Effector memory CD8-positive, alpha-beta T cell (primary cell): ENCODE results near the gene SKP1.

Experiments used
- ATAC-seq: fragments of 150-1000 bp; cut with Tn5 transposase; replicated peaks from 2 replicates; pipeline ENCODE4 v1.10.0; 2021; ENCODE audit warnings: mild to moderate bottlenecking, moderate library complexity
- DNase-seq, 3 experiments: peaks; one replicate each; pipeline ENCODE4 v3.0.0; 2021
- H3K27ac Mint-ChIP-seq, 2 donors: one replicate each; pipeline ENCODE4 v1.8.0; 2022; ENCODE audit warnings: mild to moderate bottlenecking in 2 of 2, mixed read lengths in 2 of 2, moderate library complexity in 2 of 2
- H3K27me3 Mint-ChIP-seq, 2 donors: one replicate each; pipeline ENCODE4 v1.8.0; 2022; ENCODE audit warnings: mixed read lengths in 2 of 2
- H3K36me3 Mint-ChIP-seq: one replicate; pipeline ENCODE4 v1.8.0; 2022; ENCODE audit warnings: mild to moderate bottlenecking, moderate library complexity, mixed read lengths; ENCODE audit not compliant: insufficient read depth
- H3K4me1 Mint-ChIP-seq, 2 donors: one replicate each; pipeline ENCODE4 v1.8.0; 2022; ENCODE audit warnings: low read depth in 2 of 2, mixed read lengths in 2 of 2
- H3K4me3 Mint-ChIP-seq, 2 donors: one replicate each; pipeline ENCODE4 v1.8.0; 2022; ENCODE audit warnings: mild to moderate bottlenecking in 2 of 2, mixed read lengths in 2 of 2, moderate library complexity in 2 of 2
- H3K9me3 Mint-ChIP-seq, 2 donors: one replicate each; pipeline ENCODE4 v1.8.0; 2022; ENCODE audit warnings: mixed read lengths in 2 of 2

SKP1 gene

GRCh38 chr5:134143944-134144941 lies 32.5 kb downstream of the SKP1 start:
- Mint-ChIP-seq H3K4me1 (peaks cover 42 to 46% of the 10 kb centered on the region in 2 donors), H3K27me3 (no peaks in the 10 kb centered on the region), H3K9me3 (no peaks in the 10 kb centered on the region), H3K27ac (peak overlapping the region; percentile 85 to 99), H3K36me3 (peaks cover 100% of the 10 kb centered on the region), H3K4me3 (peak overlapping the region; percentile 30 to 57)
- ATAC-seq (no peak), DNase-seq (peak in 1 of 3 experiments; percentile 2)

- Mint-ChIP-seq H3K27me3 (no peaks in the 10 kb centered on the region), H3K4me3 (no peak overlapping the region), H3K36me3 (peaks cover 100% of the 10 kb centered on the region), H3K4me1 (peaks cover 48 to 50% of the 10 kb centered on the region in 2 donors), H3K27ac (peak overlapping the region in 1 of 2 donors; percentile 99), H3K9me3 (no peaks in the 10 kb centered on the region)
- peak in 1 of 3 experiments; percentile 1 for DNase-seq
- no peak for ATAC-seq
Measured at GRCh38 chr5:134143431-134143830, 33.3 kb downstream of the SKP1 start.

- ATAC-seq (no peak), DNase-seq (peak in 2 of 3 experiments; percentile 0 to 2)
- Mint-ChIP-seq H3K4me3 (peak overlapping the region in 1 of 2 donors; percentile 42), H3K27ac (peak overlapping the region in 1 of 2 donors; percentile 99), H3K27me3 (no peaks in the 10 kb centered on the region), H3K4me1 (peaks cover 51 to 55% of the 10 kb centered on the region in 2 donors), H3K9me3 (no peaks in the 10 kb centered on the region), H3K36me3 (peaks cover 100% of the 10 kb centered on the region)
Measured at GRCh38 chr5:134142806-134143205, 33.9 kb downstream of the SKP1 start.

GRCh38 chr5:134142052-134142451 lies 34.7 kb downstream of the SKP1 start:
- H3K36me3 Mint-ChIP-seq, result peaks cover 100% of the 10 kb centered on the region
- ATAC-seq (no peak), DNase-seq (no peak)
- H3K4me3 Mint-ChIP-seq, result peak overlapping the region in 1 of 2 donors; percentile 1
- peaks cover 59 to 61% of the 10 kb centered on the region in 2 donors for H3K4me1 Mint-ChIP-seq
- no peaks in the 10 kb centered on the region for H3K9me3 Mint-ChIP-seq
- H3K27me3 Mint-ChIP-seq, result no peaks in the 10 kb centered on the region
- peak overlapping the region; percentile 95 to 99 for H3K27ac Mint-ChIP-seq

GRCh38 chr5:134141331-134142050 lies 35.3 kb downstream of the SKP1 start:
- peak overlapping the region in 1 of 2 donors; percentile 60 for H3K4me3 Mint-ChIP-seq
- peaks cover 100% of the 10 kb centered on the region for H3K36me3 Mint-ChIP-seq
- no peaks in the 10 kb centered on the region for H3K27me3 Mint-ChIP-seq
- ATAC-seq, result no peak
- peaks cover 65 to 67% of the 10 kb centered on the region in 2 donors for H3K4me1 Mint-ChIP-seq
- DNase-seq, result peak in 2 of 3 experiments; percentile 2 to 8
- H3K9me3 Mint-ChIP-seq, result no peaks in the 10 kb centered on the region
- peak overlapping the region; percentile 95 to 99 for H3K27ac Mint-ChIP-seq

- DNase-seq (peak; percentile 56 to 64 (median 61)), ATAC-seq (peak; percentile 48)
- peaks cover 100% of the 10 kb centered on the region for H3K36me3 Mint-ChIP-seq
- no peaks in the 10 kb centered on the region for H3K27me3 Mint-ChIP-seq
- H3K9me3 Mint-ChIP-seq, result no peaks in the 10 kb centered on the region
- peak overlapping the region in 1 of 2 donors; percentile 60 for H3K4me3 Mint-ChIP-seq
- H3K4me1 Mint-ChIP-seq, result peaks cover 68% of the 10 kb centered on the region in 2 donors
- H3K27ac Mint-ChIP-seq, result peak overlapping the region; percentile 95 to 99
Measured at GRCh38 chr5:134140530-134141201, 36.1 kb downstream of the SKP1 start.

GRCh38 chr5:134139891-134140469 lies 36.8 kb downstream of the SKP1 start:
- DNase-seq (no peak), ATAC-seq (no peak)
- no peaks in the 10 kb centered on the region for H3K27me3 Mint-ChIP-seq
- H3K4me1 Mint-ChIP-seq, result peaks cover 72 to 74% of the 10 kb centered on the region in 2 donors
- peak overlapping the region; percentile 15 to 60 for H3K4me3 Mint-ChIP-seq
- no peaks in the 10 kb centered on the region for H3K9me3 Mint-ChIP-seq
- H3K27ac Mint-ChIP-seq, result peak overlapping the region; percentile 95 to 99
- peaks cover 100% of the 10 kb centered on the region for H3K36me3 Mint-ChIP-seq

- peaks cover 73 to 74% of the 10 kb centered on the region in 2 donors for H3K4me1 Mint-ChIP-seq
- DNase-seq (no peak), ATAC-seq (no peak)
- no peaks in the 10 kb centered on the region for H3K9me3 Mint-ChIP-seq
- no peaks in the 10 kb centered on the region for H3K27me3 Mint-ChIP-seq
- peaks cover 100% of the 10 kb centered on the region for H3K36me3 Mint-ChIP-seq
- H3K4me3 Mint-ChIP-seq, result peak overlapping the region; percentile 37 to 60
- peak overlapping the region; percentile 95 to 99 for H3K27ac Mint-ChIP-seq
Measured at GRCh38 chr5:134139377-134139851, 37.3 kb downstream of the SKP1 start.

GRCh38 chr5:134138416-134139376 lies 38.1 kb downstream of the SKP1 start:
- H3K4me3 Mint-ChIP-seq, result peak overlapping the region; percentile 37 to 41
- ATAC-seq, result peak; percentile 5
- peak overlapping the region; percentile 95 to 99 for H3K27ac Mint-ChIP-seq
- no peaks in the 10 kb centered on the region for H3K9me3 Mint-ChIP-seq
- H3K27me3 Mint-ChIP-seq, result no peaks in the 10 kb centered on the region
- DNase-seq, result no peak
- peaks cover 71 to 77% of the 10 kb centered on the region in 2 donors for H3K4me1 Mint-ChIP-seq
- H3K36me3 Mint-ChIP-seq, result peaks cover 100% of the 10 kb centered on the region

- peak overlapping the region; percentile 95 to 99 for H3K27ac Mint-ChIP-seq
- H3K4me3 Mint-ChIP-seq, result peak overlapping the region; percentile 63 to 86
- DNase-seq (no peak), ATAC-seq (no peak)
- H3K9me3 Mint-ChIP-seq, result no peaks in the 10 kb centered on the region
- peaks cover 84 to 89% of the 10 kb centered on the region in 2 donors for H3K4me1 Mint-ChIP-seq
- peaks cover 100% of the 10 kb centered on the region for H3K36me3 Mint-ChIP-seq
- H3K27me3 Mint-ChIP-seq, result no peaks in the 10 kb centered on the region
Measured at GRCh38 chr5:134136771-134137170, 40.0 kb downstream of the SKP1 start.

- peak overlapping the region; percentile 63 to 86 for H3K4me3 Mint-ChIP-seq
- H3K27me3 Mint-ChIP-seq, result no peaks in the 10 kb centered on the region
- ATAC-seq (no peak), DNase-seq (no peak)
- H3K4me1 Mint-ChIP-seq, result peaks cover 84 to 89% of the 10 kb centered on the region in 2 donors
- peak overlapping the region; percentile 95 to 99 for H3K27ac Mint-ChIP-seq
- peaks cover 100% of the 10 kb centered on the region for H3K36me3 Mint-ChIP-seq
- H3K9me3 Mint-ChIP-seq, result no peaks in the 10 kb centered on the region
Measured at GRCh38 chr5:134136221-134136631, 40.5 kb downstream of the SKP1 start.
